CD4-positive, alpha-beta memory T cell (primary cell): ENCODE results near the gene SSBP3. TPM values are rescaled to one million over a fixed set of nuclear protein-coding genes. Genes with fewer than 3 reads are reported as not detected.
"Not testable (repeated sequence)": the region's sequence is repeated elsewhere in the genome, so short reads cannot be mapped to it uniquely, and the experiment has no call there.

Experiments
- CTCF ChIA-PET: fragments of 350-600 bp; sonication (Branson Sonifier 250); formaldehyde crosslinking; loops from one replicate; lab custom pipeline; 2021; ENCODE audit warnings: inconsistent platforms; ENCODE audit not compliant: partially characterized antibody; lab: Charles Lee
- POLR2A ChIA-PET: fragments of 350-600 bp; sonication (Branson Sonifier 250); formaldehyde crosslinking; loops from one replicate; lab custom pipeline; 2021; ENCODE audit not compliant: partially characterized antibody; lab: Charles Lee
- DNase-seq, 5 donors: peaks; one replicate each; pipeline versions ENCODE4 v3.0.0 to v3.0.0-alpha.2; 2020 to 2022; ENCODE audit warnings: mixed read lengths in 1 of 5
- H3K27ac ChIP-seq: one replicate; pipeline ENCODE4 v1.7.0; 2013; ENCODE audit warnings: low read depth, low read length
- H3K27me3 ChIP-seq: 2 replicates; pipeline ENCODE4 v1.7.0; 2013; ENCODE audit warnings: mild to moderate bottlenecking, low read length, moderate library complexity; ENCODE audit not compliant: insufficient read depth
- H3K36me3 ChIP-seq: 2 replicates; pipeline ENCODE4 v1.7.0; 2013; ENCODE audit warnings: mild to moderate bottlenecking, low read length, moderate library complexity; ENCODE audit not compliant: insufficient read depth
- H3K4me1 ChIP-seq: 2 replicates; pipeline ENCODE4 v1.7.0; 2013; ENCODE audit warnings: mild to moderate bottlenecking, low read length, moderate library complexity; ENCODE audit not compliant: insufficient read depth
- H3K4me3 ChIP-seq, 2 donors: one replicate each; pipeline ENCODE4 v1.7.0; 2013; ENCODE audit warnings: low read length in 2 of 2, mild to moderate bottlenecking in 1 of 2
- H3K9me3 ChIP-seq, 2 donors: one replicate each; pipeline ENCODE4 v1.7.0; 2013; ENCODE audit warnings: low read length in 2 of 2, control low read depth in 1 of 2; ENCODE audit not compliant: control insufficient read depth in 1 of 2
- H3K27ac Mint-ChIP-seq, 7 donors: one replicate each; pipeline ENCODE4 v1.8.0; 2020 to 2021; ENCODE audit warnings: mixed read lengths in 7 of 7, mild to moderate bottlenecking in 6 of 7, inconsistent platforms in 3 of 7, moderate library complexity in 3 of 7
- H3K27me3 Mint-ChIP-seq, 2 donors: one replicate each; pipeline ENCODE4 v1.8.0; 2020 to 2021; ENCODE audit warnings: mixed read lengths in 2 of 2
- H3K36me3 Mint-ChIP-seq, 2 donors: one replicate each; pipeline ENCODE4 v1.8.0; 2020 to 2021; ENCODE audit warnings: mixed read lengths in 2 of 2, inconsistent platforms in 1 of 2, mild to moderate bottlenecking in 1 of 2
- H3K4me1 Mint-ChIP-seq, 4 donors: one replicate each; pipeline ENCODE4 v1.8.0; 2020 to 2021; ENCODE audit warnings: mixed read lengths in 4 of 4, mild to moderate bottlenecking in 1 of 4
- H3K4me3 Mint-ChIP-seq, 8 donors: one replicate each; pipeline ENCODE4 v1.8.0; 2020 to 2021; ENCODE audit warnings: mixed read lengths in 8 of 8, mild to moderate bottlenecking in 7 of 8, moderate library complexity in 6 of 8, inconsistent platforms in 3 of 8
- H3K9me3 Mint-ChIP-seq, 8 donors: one replicate each; pipeline ENCODE4 v1.8.0; 2020 to 2021; ENCODE audit warnings: mixed read lengths in 8 of 8, mild to moderate bottlenecking in 5 of 8, inconsistent platforms in 3 of 8, moderate library complexity in 1 of 8
- intact Hi-C: fragments of 100-400 bp; cut with micrococcal nuclease; formaldehyde crosslinking; loops from one replicate; pipeline ENCODE4 v1.15.1; 2023
- polyA plus RNA-seq, 2 donors: library from polyadenylated mRNA; unstranded; fragments of 300-500 nt; fragmentation: Illumina TruSeq; gene quantifications; one replicate each; pipeline ENCODE4 v1.2.3, GENCODE V29; 2021
- total RNA-seq, 2 experiments: library from RNA; stranded (reverse); gene quantifications; one replicate each; pipeline ENCODE4 v1.2.3, GENCODE V29; 2021

SSBP3 gene
- total and polyA plus RNA-seq, 4 experiments from 2014 or later: 10.9 to 87.6 (median 45.1) TPM

- H3K9me3 ChIP-seq, H3K27ac Mint-ChIP-seq, CTCF ChIA-PET, DNase-seq, H3K9me3 Mint-ChIP-seq, H3K27me3 Mint-ChIP-seq, POLR2A ChIA-PET, H3K4me3 ChIP-seq, H3K27me3 ChIP-seq, H3K4me3 Mint-ChIP-seq, intact Hi-C loops, H3K27ac ChIP-seq: not testable (repeated sequence)
- H3K4me1 ChIP-seq: peaks cover 13% of the 10 kb centered on the region
- H3K36me3 ChIP-seq: peaks cover 24% of the 10 kb centered on the region
- H3K36me3 Mint-ChIP-seq: peaks cover 23 to 54% of the 10 kb centered on the region in 2 donors
- peaks cover 27 to 55% (median 43%) of the 10 kb centered on the region in 4 donors for H3K4me1 Mint-ChIP-seq
Measured at GRCh38 chr1:54389608-54390007, 16.6 kb downstream of the SSBP3 start.

- Mint-ChIP-seq H3K4me1 (peaks cover 27 to 70% (median 42%) of the 10 kb centered on the region in 4 donors), H3K4me3 (no peak overlapping the region), H3K36me3 (peaks cover 22 to 49% of the 10 kb centered on the region in 2 donors), H3K27ac (peak overlapping the region in 4 of 7 donors; percentile 31 to 54 (median 33)), H3K9me3 (no peaks in the 10 kb centered on the region), H3K27me3 (no peaks in the 10 kb centered on the region)
- H3K4me3 ChIP-seq: no peak overlapping the region
- H3K27me3 ChIP-seq: no peaks in the 10 kb centered on the region
- H3K36me3 ChIP-seq: peaks cover 15% of the 10 kb centered on the region
- POLR2A ChIA-PET: interaction anchor here (1.0 kb wide), 1 partner anchor 30 kb away, joined by 3 read pairs; no protein-coding TSS in a partner anchor
- CTCF ChIA-PET: interaction anchor here (1.9 kb wide), 1 partner anchor 73 kb away, joined by 3 read pairs; no protein-coding TSS in a partner anchor
- peaks cover 13% of the 10 kb centered on the region for H3K4me1 ChIP-seq
- no peaks in the 10 kb centered on the region for H3K9me3 ChIP-seq
- no peak overlapping the region for H3K27ac ChIP-seq
- DNase-seq: no peak
- intact Hi-C loops: no loop called here
Measured at GRCh38 chr1:54387419-54387818, 18.8 kb downstream of the SSBP3 start.

- intact Hi-C loops: no loop called here
- DNase-seq: no peak
- peaks cover 23% of the 10 kb centered on the region for H3K4me1 ChIP-seq
- Mint-ChIP-seq H3K9me3 (no peaks in the 10 kb centered on the region), H3K4me3 (peak overlapping the region in 1 of 8 donors; percentile 3), H3K4me1 (peaks cover 29 to 75% (median 48%) of the 10 kb centered on the region in 4 donors), H3K36me3 (peaks cover 14 to 41% of the 10 kb centered on the region in 2 donors), H3K27ac (peak overlapping the region in 6 of 7 donors; percentile 6 to 86 (median 34)), H3K27me3 (no peaks in the 10 kb centered on the region)
- ChIA-PET POLR2A (interaction anchor here (0.6 to 1.5 kb wide), 3 partner anchors 9 to 335 kb away, joined by 3 read pairs; no protein-coding TSS in a partner anchor), CTCF (no interaction called here)
- H3K27me3 ChIP-seq: no peaks in the 10 kb centered on the region
- H3K27ac ChIP-seq: no peak overlapping the region
- no peaks in the 10 kb centered on the region for H3K9me3 ChIP-seq
- H3K4me3 ChIP-seq: no peak overlapping the region
- H3K36me3 ChIP-seq: peaks cover 9% of the 10 kb centered on the region
Measured at GRCh38 chr1:54385727-54386022, 20.5 kb downstream of the SSBP3 start.

GRCh38 chr1:54384918-54385726, 21.1 kb downstream of the SSBP3 start:
- Mint-ChIP-seq H3K36me3 (peaks cover 10 to 39% of the 10 kb centered on the region in 2 donors), H3K4me3 (peak overlapping the region in 3 of 8 donors; percentile 3 to 30 (median 4)), H3K27me3 (no peaks in the 10 kb centered on the region), H3K9me3 (no peaks in the 10 kb centered on the region), H3K4me1 (peaks cover 30 to 75% (median 49%) of the 10 kb centered on the region in 4 donors), H3K27ac (peak overlapping the region; percentile 6 to 86 (median 58))
- POLR2A ChIA-PET: interaction anchor here (0.6 to 1.5 kb wide), 3 partner anchors 22 to 335 kb away, joined by 3 to 4 read pairs (median 3); no protein-coding TSS in a partner anchor
- Histone ChIP-seq H3K4me1 (peaks cover 28% of the 10 kb centered on the region), H3K9me3 (no peaks in the 10 kb centered on the region), H3K4me3 (no peak overlapping the region), H3K27me3 (no peaks in the 10 kb centered on the region), H3K27ac (no peak overlapping the region), H3K36me3 (peaks cover 15% of the 10 kb centered on the region)
- intact Hi-C loops: no loop called here
- no peak for DNase-seq
- CTCF ChIA-PET: interaction anchor here (0.8 to 1.6 kb wide), 2 partner anchors 104 to 115 kb away, joined by 3 read pairs; no protein-coding TSS in a partner anchor

- H3K36me3 Mint-ChIP-seq: peaks cover 8 to 35% of the 10 kb centered on the region in 2 donors
- peak overlapping the region in 3 of 7 donors; percentile 6 to 58 (median 20) for H3K27ac Mint-ChIP-seq
- Histone ChIP-seq H3K27me3 (no peaks in the 10 kb centered on the region), H3K9me3 (no peaks in the 10 kb centered on the region), H3K4me1 (peaks cover 31% of the 10 kb centered on the region), H3K27ac (no peak overlapping the region), H3K36me3 (peaks cover 15% of the 10 kb centered on the region), H3K4me3 (no peak overlapping the region)
- intact Hi-C loops: no loop called here
- no peak for DNase-seq
- CTCF ChIA-PET: interaction anchor here (0.8 to 1.6 kb wide), 2 partner anchors 104 to 115 kb away, joined by 3 read pairs; no protein-coding TSS in a partner anchor
- peak overlapping the region in 2 of 8 donors; percentile 4 to 30 for H3K4me3 Mint-ChIP-seq
- no peaks in the 10 kb centered on the region for H3K9me3 Mint-ChIP-seq
- POLR2A ChIA-PET: interaction anchor here (1.0 kb wide), 2 partner anchors 23 to 105 kb away, joined by 4 read pairs; no protein-coding TSS in a partner anchor
- no peaks in the 10 kb centered on the region for H3K27me3 Mint-ChIP-seq
- H3K4me1 Mint-ChIP-seq: peaks cover 29 to 77% (median 48%) of the 10 kb centered on the region in 4 donors
Measured at GRCh38 chr1:54384471-54384870, 21.7 kb downstream of the SSBP3 start.

GRCh38 chr1:54381524-54381923, 24.7 kb downstream of the SSBP3 start:
- peaks cover 48% of the 10 kb centered on the region for H3K4me1 ChIP-seq
- intact Hi-C loops: no loop called here
- POLR2A ChIA-PET: no interaction called here
- no peak overlapping the region for H3K27ac ChIP-seq
- H3K9me3 ChIP-seq: no peaks in the 10 kb centered on the region
- peak overlapping the region in 3 of 7 donors; percentile 19 to 85 (median 85) for H3K27ac Mint-ChIP-seq
- H3K27me3 ChIP-seq: no peaks in the 10 kb centered on the region
- H3K4me3 Mint-ChIP-seq: peak overlapping the region in 5 of 8 donors; percentile 7 to 55 (median 43)
- H3K4me1 Mint-ChIP-seq: peaks cover 29 to 78% (median 58%) of the 10 kb centered on the region in 4 donors
- no peak for DNase-seq
- peaks cover 8 to 26% of the 10 kb centered on the region in 2 donors for H3K36me3 Mint-ChIP-seq
- CTCF ChIA-PET: interaction anchor here (1.3 kb wide), 1 partner anchor 108 kb away, joined by 3 read pairs; no protein-coding TSS in a partner anchor
- H3K36me3 ChIP-seq: peaks cover 7% of the 10 kb centered on the region
- no peak overlapping the region for H3K4me3 ChIP-seq
- H3K27me3 Mint-ChIP-seq: no peaks in the 10 kb centered on the region
- no peaks in the 10 kb centered on the region for H3K9me3 Mint-ChIP-seq
